CD4-positive, alpha-beta T cell (primary cell): ENCODE measurements around the gene PSMA7. TPM values are rescaled to one million over a fixed set of nuclear protein-coding genes. Genes with fewer than 3 reads are reported as not detected.

Experiments used
- ATAC-seq: fragments of 200-7000 bp; cut with Tn5 transposase; one replicate; pipeline ENCODE4 v1.10.0; 2022; ENCODE audit warnings: mild to moderate bottlenecking; ENCODE audit not compliant: poor library complexity
- CTCF ChIA-PET: fragments of 350-600 bp; sonication (Branson Sonifier 250); formaldehyde crosslinking; loops from one replicate; lab custom pipeline; 2021; ENCODE audit warnings: antibody characterized with exemption, inconsistent platforms; lab: Charles Lee
- POLR2A ChIA-PET: fragments of 350-600 bp; sonication (Branson Sonifier 250); formaldehyde crosslinking; loops from one replicate; lab custom pipeline; 2021; ENCODE audit warnings: antibody characterized with exemption, inconsistent platforms; lab: Charles Lee
- DNase-seq, 14 experiments: peaks; one replicate each; pipeline ENCODE4 v3.0.0-alpha.2; 2013 to 2020; ENCODE audit warnings: mixed read lengths in 2 of 14
- H3K27ac ChIP-seq, 2 donors: one replicate each; pipeline versions ENCODE4 v1.5.1 to v1.7.0; 2013; ENCODE audit warnings: low read length in 2 of 2, low read depth in 1 of 2, mild to moderate bottlenecking in 1 of 2
- H3K27me3 ChIP-seq, 2 experiments: 1 replicate in 1 of 2; 2 replicates in 1 of 2; pipeline versions ENCODE4 v1.6.1 to v1.7.0; 2013; ENCODE audit warnings: low read length in 2 of 2, control low read depth in 1 of 2, mild to moderate bottlenecking in 1 of 2, moderate library complexity in 1 of 2; ENCODE audit not compliant: insufficient read depth in 2 of 2, control insufficient read depth in 1 of 2
- H3K36me3 ChIP-seq: one replicate; pipeline ENCODE4 v1.6.1; 2013; ENCODE audit warnings: low read length, control low read depth; ENCODE audit not compliant: insufficient read depth
- H3K4me1 ChIP-seq: one replicate; pipeline ENCODE4 v1.6.1; 2013; ENCODE audit warnings: low read length, control low read depth; ENCODE audit not compliant: insufficient read depth
- H3K4me3 ChIP-seq: one replicate; pipeline ENCODE4 v1.5.1; 2013; ENCODE audit warnings: mild to moderate bottlenecking, low read length, moderate library complexity
- H3K9me3 ChIP-seq, 2 experiments: 1 replicate in 1 of 2; 2 replicates in 1 of 2; pipeline versions ENCODE4 v1.6.1 to v1.7.0; 2013; ENCODE audit warnings: low read length in 2 of 2, mild to moderate bottlenecking in 2 of 2, control low read depth in 1 of 2, moderate library complexity in 1 of 2; ENCODE audit not compliant: control insufficient read depth in 1 of 2, insufficient read depth in 1 of 2
- H3K27ac Mint-ChIP-seq: one replicate; pipeline ENCODE4 v1.8.0; 2020; ENCODE audit warnings: mixed read lengths
- H3K27me3 Mint-ChIP-seq: one replicate; pipeline ENCODE4 v1.8.0; 2021; ENCODE audit warnings: mixed read lengths
- H3K36me3 Mint-ChIP-seq: one replicate; pipeline ENCODE4 v1.8.0; 2021; ENCODE audit warnings: low read depth, mixed read lengths
- H3K4me1 Mint-ChIP-seq: one replicate; pipeline ENCODE4 v1.8.0; 2021; ENCODE audit warnings: low read depth, mixed read lengths
- H3K4me3 Mint-ChIP-seq: one replicate; pipeline ENCODE4 v1.8.0; 2020; ENCODE audit warnings: mild to moderate bottlenecking, mixed read lengths
- H3K9me3 Mint-ChIP-seq: one replicate; pipeline ENCODE4 v1.8.0; 2020; ENCODE audit warnings: mixed read lengths
- CTCF ChIP-seq: fragments of 200-600 bp; IDR thresholded peaks from one replicate; pipeline ENCODE4 v1.8.0; 2022; ENCODE audit warnings: antibody characterized with exemption, mild to moderate bottlenecking
- intact Hi-C, 2 experiments: fragments of 100-400 bp; cut with DNase I in 1 of 2; cut with micrococcal nuclease in 1 of 2; formaldehyde crosslinking; loops; one replicate each; pipeline versions ENCODE4 v1.15.1 to v1.9.0; 2023 to 2025; cut with DNase I, micrococcal nuclease
- total RNA-seq, 174 experiments: library from RNA in 2 of 174; stranded (reverse) in 2 of 174; gene quantifications; one replicate each; pipeline ENCODE4 v1.2.3 and lab custom pipeline; 2021 to 2026

The PSMA7 gene
- total RNA-seq, 2 experiments from 2014 or later: 150 to 158 TPM

DNA sequence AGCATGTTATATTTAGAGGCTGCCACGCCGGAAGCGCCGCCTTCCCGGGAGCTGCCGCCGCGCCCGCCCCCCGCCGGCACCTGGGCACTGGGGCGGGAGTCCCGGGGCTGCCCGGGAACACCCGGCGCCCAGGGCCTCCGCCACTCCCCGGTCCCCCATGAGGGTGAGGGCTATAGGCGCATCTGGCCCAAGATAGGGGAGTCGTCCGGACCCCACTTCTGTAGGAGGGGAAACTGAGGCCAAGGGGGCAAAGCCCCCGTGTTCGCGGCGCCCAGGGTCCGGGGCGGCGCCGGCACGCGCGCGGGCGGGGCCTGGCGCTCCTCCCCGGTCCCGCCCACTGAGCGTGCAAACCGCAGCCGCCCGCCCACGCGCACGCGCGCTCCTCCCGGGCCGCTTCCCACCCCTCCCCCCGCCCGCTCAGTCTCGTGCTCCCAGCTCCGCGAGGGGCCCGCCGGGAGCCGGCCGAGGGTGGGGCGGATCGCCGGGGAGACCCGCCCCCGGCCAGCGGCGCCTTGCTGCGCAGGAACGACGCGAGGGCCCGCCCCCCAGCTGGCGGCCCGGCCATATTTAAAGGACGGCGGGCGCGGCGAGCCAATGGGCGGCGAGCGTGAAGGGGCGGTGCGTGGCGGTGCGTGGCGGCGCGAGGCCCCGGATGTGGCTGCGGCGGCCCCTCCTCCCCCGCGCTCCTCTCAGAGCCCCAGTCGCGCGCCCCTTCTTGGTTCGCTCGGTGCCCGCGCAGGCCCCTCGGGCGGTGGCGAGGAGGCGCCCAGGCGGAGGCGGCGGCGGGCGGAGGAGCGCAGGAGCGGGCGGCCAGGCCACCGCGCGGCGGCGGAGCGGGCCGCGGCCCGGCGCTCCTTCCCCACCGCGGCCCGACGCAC lies 21.2 kb downstream of the PSMA7 start, which contains the start of gene LSM14B:
LSM14B (plus strand) TSS at position 700 of the 878 bp plus-strand sequence. CDS start 192 bp downstream, outside the sequence.
- peak within 1 kb of the TSS; percentile 94 for H3K27ac Mint-ChIP-seq
- intact Hi-C loops: loop anchor here (1.0 to 5.0 kb wide), 8 partner anchors 15 to 265 kb away; partner anchors contain the start of genes ADRM1 (in 2 of the 2), OSBPL2 (in 1 of the 2) and RPS21 (in 1 of the 2)
- Histone ChIP-seq H3K4me3 (peak within 1 kb of the TSS; percentile 57), H3K9me3 (peaks cover 0 to 8% of the 10 kb centered on the region in 2 experiments), H3K27ac (peak within 1 kb of the TSS; percentile 62 to 89), H3K27me3 (no peaks in the 10 kb centered on the region), H3K4me1 (peaks cover 62% of the 10 kb centered on the region), H3K36me3 (peaks cover 28% of the 10 kb centered on the region)
- ChIA-PET POLR2A (interaction anchor here (0.6 to 6.2 kb wide), 20 partner anchors 8 to 980 kb away, joined by 3 to 149 read pairs (median 5); partner anchors contain the start of genes OSBPL2, PSMA7, SS18L1 and TAF4), CTCF (interaction anchor here (1.1 to 1.9 kb wide), 5 partner anchors 14 to 111 kb away, joined by 3 to 6 read pairs (median 4); no protein-coding TSS in a partner anchor)
- H3K4me3 Mint-ChIP-seq: peak within 1 kb of the TSS; percentile 93
- no peaks in the 10 kb centered on the region for H3K9me3 Mint-ChIP-seq
- ATAC-seq (peak; percentile 75), DNase-seq (peak; percentile 89 to 99 (median 96))
- H3K27me3 Mint-ChIP-seq: no peaks in the 10 kb centered on the region
- peaks cover 46% of the 10 kb centered on the region for H3K36me3 Mint-ChIP-seq
- H3K4me1 Mint-ChIP-seq: peaks cover 61% of the 10 kb centered on the region
- TF ChIP-seq CTCF: no peak

GRCh38 chr20:62120990-62121775 lies 22.0 kb downstream of the PSMA7 start:
- Mint-ChIP-seq H3K4me3 (peak overlapping the region; percentile 91), H3K9me3 (no peaks in the 10 kb centered on the region), H3K36me3 (peaks cover 37% of the 10 kb centered on the region), H3K4me1 (peaks cover 58% of the 10 kb centered on the region), H3K27ac (peak overlapping the region; percentile 94), H3K27me3 (no peaks in the 10 kb centered on the region)
- Histone ChIP-seq H3K9me3 (peaks cover 0 to 16% of the 10 kb centered on the region in 2 experiments), H3K4me3 (peak overlapping the region; percentile 56), H3K4me1 (peaks cover 66% of the 10 kb centered on the region), H3K27ac (peak overlapping the region; percentile 62 to 89), H3K36me3 (peaks cover 21% of the 10 kb centered on the region), H3K27me3 (no peaks in the 10 kb centered on the region)
- intact Hi-C loops: loop anchor here (2.0 to 5.0 kb wide), 4 partner anchors 54 to 266 kb away; partner anchors contain the start of genes OSBPL2 (in 1 of the 2) and RPS21 (in 1 of the 2)
- POLR2A ChIA-PET: interaction anchor here (0.6 to 6.2 kb wide), 19 partner anchors 9 to 981 kb away, joined by 3 to 149 read pairs (median 5); partner anchors contain the start of genes OSBPL2, PSMA7, SS18L1 and TAF4
- ATAC-seq: no peak
- TF ChIP-seq CTCF: no peak
- no peak for DNase-seq
- CTCF ChIA-PET: interaction anchor here (1.1 to 1.9 kb wide), 5 partner anchors 14 to 110 kb away, joined by 3 to 6 read pairs (median 4); no protein-coding TSS in a partner anchor
